ENCODE data around the gene TNNT3.
"Not testable (repeated sequence)": the region's sequence is repeated elsewhere in the genome, so short reads cannot be mapped to it uniquely, and the experiment has no call there.

Gene TNNT3

DNA sequence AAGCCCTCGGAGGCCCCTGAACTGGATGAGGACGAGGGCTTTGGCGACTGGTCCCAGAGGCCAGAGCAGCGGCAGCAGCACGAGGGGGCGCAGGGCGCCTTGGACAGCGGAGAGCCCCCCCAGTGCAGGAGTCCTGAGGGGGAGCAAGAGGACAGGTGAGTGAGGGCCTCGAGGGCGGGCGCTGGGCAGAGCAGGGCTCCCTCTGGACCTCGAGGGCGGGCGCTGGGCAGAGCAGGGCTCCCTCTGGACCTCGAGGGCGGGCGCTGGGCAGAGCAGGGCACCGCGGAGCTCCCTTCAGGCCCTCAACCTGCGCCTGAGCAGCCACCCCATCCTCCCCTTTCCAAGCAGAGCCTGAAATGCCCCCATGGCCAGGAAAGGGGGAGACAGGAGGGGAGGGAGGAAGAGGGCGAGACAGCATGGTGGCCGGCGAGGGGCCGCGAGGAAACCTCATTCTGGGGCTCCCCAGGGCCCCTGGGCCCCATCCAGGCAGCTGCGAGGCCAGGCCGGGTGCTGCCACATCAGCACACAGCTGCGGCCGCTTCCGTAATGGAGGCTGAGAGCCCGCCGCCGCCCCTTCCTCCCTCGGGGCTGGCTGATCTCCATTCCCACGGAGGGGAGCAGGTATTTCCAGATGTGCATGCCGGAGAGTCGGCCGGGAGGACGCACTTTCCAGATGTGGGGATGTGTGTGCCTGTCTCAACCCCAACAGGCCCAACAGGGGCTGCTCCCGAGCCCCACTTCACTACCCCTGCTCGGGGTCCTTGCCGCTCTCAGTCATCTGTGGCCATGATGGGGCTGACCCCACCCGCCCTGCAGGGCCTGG is 37.9 kb upstream of the TNNT3 start:
- no peak for DNase-seq (ENCODE audit: low read depth)

DNA sequence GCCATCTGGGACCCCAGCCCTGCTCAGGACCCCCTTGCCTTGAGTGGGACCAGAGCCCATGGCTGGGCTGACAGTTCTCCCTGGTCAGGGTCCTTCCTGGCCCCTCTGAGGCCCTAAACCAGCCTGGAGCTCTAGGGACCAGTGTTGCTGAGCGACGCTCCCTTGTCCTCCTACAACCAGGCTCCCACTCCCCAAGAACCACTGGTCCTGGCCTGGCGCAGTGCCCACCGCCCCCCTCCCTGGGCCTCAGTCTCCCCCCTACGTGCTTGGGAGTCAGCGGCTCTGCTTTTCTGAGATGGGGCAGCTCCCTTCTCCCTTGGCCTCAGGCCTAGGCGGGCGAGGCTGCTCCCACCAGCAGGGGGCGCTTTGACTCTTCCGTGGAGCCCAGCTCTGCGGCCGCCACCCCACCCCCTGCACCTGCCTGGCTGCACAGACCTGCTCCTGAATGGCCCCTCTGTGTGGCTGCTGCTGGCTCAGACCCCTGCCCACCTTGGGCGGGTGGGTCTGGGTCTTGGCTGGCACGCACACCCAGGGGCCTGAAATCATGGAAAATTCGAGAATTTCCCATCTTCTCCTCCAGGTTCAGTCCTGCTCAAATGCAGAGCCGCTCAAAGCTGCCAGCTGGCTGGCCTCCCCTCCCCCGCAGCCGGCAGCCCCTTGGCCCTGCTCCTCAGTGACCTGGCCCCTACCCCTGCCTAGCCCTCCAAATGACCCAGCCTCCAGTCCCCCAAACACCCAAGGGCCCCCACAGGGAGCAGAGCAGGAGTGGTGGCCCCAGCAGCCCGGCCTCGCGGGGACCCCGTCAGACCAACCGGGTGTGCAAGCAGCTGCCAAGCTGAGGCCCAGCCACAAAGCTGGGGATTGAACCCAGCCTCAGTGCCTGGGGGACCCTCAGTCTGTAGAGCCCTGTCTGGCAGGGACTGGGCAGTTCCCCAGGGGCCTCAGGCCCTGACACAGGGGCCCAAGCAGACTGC is 37.0 kb upstream of the TNNT3 start:
- DNase-seq (ENCODE audit: low read depth), result peak; percentile 72

DNA sequence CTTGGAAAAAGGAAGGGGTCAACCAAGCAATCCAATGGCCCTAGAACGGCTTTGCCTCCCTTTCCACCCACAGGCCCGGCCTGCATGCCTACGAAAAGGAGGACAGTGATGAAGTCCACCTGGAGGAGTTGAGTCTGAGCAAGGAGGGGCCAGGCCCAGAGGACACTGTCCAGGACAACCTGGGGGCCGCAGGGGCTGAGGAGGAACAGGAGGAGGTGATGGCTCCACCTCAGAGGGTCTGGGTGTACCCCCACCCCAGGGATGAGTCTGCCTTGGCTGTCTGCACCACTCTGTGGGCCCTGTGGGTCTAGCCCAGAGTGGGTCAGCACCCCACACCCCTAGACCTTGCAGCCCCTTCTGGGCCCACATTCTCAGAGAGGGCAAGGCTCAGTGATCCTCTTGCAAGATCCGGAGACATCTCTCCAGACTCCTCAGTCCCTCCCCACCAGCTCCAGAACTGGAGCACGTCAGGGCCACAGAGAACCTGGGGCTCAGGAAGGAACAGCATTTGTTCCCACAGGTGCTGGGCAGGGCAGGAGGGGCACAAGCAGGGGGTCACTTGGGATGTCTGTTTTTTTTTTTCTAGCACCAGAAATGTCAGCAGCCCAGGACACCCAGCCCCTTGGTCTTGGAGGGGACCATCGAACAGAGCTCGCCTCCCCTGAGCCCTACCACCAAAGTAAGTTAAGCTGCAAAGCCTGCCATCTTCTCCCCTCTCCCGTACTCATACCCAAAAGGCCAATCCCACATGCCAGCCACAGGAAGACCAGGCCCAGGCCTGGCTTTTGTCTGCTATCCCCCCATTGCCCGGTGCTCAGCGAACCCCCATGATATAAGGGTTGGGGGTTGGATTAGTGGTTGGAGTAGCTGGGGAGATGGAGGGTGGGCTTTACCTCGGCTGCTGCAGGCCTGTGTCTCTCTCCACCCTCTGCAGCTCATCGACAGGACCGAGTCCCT is 35.9 kb upstream of the TNNT3 start:
- no peak for DNase-seq (ENCODE audit: low read depth)

DNA sequence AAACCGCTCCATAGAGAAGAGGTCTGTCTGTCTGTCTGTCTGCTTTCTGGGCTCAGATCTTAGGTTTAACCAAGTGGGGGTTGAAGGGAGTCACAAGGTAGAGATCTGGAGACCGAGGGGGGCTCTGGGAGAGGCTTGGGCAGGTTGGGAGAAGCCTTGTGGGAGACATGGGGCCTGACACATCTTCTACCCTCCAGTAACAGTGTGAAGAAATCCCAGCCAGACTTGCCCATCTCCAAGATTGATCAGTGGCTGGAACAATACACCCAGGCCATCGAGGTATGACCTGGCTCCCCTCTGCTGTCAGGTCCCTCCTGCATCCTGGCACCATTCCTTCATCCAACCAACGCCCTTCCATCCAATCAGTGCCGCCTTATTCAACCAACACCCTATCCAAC is 35.2 kb upstream of the TNNT3 start:
- DNase-seq (ENCODE audit: low read depth), result no peak

- not testable (repeated sequence) for DNase-seq (ENCODE audit: low read depth)
Measured at GRCh38 chr11:1886551-1886950, 33.0 kb upstream of the TNNT3 start.

DNA sequence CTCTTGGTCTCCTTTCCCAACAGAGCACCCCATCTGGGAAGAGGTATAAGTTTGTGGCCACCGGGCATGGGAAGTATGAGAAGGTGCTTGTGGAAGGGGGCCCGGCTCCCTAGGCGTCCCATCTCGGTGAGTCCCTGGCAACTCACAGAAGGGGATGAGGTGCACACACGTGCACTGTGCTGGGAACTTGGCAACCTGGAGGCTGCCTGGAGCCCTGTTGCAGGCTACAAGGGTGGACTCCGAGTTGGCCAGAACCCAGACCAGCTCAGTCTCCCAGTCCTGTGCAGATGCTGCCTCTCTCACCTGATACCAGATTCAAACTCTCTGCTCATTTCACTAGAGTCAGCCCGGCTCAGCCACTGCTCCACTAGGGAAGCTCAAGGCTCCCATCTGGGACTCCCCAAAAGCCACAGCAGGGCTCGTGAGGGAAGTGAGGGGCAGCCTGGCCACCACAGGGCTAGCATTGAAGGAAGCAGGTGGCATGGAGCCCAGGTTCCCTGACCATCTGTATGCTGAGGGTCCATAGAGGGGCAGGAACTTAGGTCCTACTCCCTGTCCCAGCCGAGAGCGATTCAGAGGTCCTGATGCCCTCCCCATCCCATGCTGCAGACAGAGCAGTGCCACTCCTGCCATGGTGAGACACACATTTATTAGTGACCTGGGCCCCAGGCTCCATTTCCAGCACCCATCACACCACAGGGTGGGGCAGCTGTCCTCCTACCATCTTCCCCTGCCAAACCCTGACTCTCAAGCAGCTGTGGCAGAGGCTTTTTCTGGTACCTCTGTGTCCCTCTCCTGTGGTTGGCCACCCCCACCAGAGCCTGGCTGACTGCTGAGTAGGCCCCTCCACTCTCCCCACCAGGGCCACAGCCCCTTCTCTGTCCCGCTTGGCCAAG is 31.8 kb upstream of the TNNT3 start:
- DNase-seq (ENCODE audit: low read depth), result no peak

GRCh38 chr11:1888347-1888753 is 31.2 kb upstream of the TNNT3 start:
- no peak for DNase-seq (ENCODE audit: low read depth)

DNA sequence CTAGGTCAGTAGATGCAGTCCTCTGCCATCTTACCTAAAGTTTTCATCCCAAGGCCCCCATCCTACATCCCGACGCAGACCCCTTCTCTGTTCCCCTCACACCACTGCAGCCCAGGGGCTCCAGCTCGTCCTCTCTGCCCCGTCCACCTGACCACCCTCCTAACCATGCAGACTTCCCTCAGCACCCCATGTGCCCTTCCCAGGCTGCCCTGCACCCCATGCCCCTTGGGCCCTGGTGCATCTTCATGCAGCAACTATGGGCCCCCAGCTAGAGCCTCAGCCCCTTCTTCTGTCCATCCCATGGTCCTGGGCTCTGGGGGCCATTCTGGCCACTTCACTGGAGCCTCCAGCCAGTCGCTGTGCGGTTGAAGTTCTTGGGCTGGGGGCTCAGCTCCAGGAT is 30.7 kb upstream of the TNNT3 start:
- no peak for DNase-seq (ENCODE audit: low read depth)

GRCh38 chr11:1889224-1889930 is 30.1 kb upstream of the TNNT3 start:
- peak; percentile 62 for DNase-seq (ENCODE audit: low read depth)

DNA sequence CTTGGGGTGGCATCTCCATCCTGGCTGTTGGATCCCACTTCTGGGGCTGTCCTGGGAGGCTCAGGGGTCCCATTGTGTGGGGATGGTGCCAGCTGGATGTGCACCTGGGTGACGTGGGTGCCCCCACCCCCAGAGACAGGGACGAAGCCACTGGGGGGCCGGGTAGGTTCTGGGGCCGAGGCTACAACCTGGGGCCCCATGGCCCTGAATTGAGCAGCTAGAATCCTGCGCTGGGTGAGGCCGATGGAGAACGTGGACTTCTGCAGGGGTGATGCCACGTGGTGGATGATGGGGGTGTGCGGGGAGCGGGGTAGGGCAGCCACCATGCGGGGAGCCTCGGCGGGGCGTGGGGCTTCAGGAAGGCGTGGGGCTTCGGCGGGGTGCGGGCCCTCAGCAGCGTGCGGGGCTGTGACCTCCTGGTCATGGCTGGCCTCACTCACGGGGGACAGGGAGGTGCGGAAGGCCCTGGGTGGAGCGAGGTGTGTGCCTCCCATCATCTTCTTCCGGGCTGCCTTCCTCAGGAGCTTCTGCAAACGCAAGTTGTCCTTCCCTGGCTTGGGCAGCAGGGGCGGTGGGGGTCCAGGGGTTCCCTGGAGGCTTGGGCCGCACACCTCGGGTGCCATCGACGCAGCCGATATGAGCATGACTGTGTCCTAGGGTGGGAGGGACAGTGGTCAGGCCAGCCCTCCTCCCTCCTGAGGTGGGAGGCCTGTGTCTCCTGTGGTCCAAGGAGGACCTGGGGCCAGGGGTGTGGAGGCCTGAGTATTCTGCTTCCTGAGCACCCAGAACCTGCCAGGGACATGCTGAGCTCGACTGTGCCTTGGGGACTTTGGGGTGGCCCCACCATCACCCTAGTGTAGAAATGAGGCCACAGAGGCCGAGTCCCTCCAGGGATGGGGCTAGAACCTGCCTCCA is 29.3 kb upstream of the TNNT3 start:
- DNase-seq (ENCODE audit: low read depth), result no peak

DNA sequence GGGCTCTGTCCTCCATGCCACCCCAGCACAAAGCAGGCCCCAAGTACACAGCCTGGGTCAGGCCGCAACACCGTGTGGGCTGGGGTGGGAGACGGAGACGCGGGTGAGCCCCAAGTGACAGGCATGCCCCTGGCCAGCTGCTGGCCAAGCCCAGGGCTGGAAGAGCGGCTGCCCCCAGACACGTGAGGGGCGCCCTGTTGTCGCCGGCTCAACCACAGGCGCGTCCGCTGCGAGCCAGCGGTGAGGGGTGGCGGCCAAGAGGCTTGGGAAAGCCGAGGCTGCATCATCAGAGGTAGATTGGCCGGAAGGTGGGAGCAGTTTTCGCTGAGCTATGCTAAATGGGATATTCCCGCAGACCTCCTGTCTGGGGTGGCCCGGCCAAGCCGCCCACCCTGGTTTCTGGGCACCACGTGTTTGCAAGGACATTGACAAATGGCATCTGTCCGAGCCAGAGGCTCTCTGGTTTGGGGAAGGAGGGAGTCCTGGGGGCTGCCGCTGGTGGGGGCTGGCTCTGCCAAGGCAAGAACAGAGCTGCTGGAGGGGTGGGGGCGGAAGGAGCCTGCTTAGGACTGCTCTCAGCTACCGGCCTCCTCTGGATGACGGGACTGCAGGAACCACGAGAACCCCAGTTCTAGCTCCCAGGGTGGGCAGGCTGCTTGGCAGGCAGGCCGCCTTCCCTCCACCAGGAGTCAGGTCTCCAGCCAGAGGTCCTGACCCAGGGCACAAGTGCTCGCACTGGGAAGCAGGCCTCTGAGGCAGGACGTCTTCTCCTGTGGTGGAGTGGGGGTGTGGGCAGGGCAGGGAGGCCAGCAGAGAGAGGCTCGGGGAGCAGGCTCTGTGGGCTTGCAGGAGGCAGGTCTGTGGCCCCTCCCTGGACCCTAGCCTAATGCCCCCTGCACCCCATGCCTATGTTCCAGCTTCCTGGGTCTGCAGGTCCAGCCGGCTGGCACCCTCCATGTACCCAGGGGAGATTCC is 28.4 kb upstream of the TNNT3 start:
- no peak for DNase-seq (ENCODE audit: low read depth)

- DNase-seq (ENCODE audit: low read depth), result no peak
Measured at GRCh38 chr11:1891831-1892115, 27.7 kb upstream of the TNNT3 start, which contains the start of gene PRR33. TSS of gene PRR33 (minus strand) at chr11:1891895. CDS start at chr11:1890584, 1,311 bp downstream.

DNA sequence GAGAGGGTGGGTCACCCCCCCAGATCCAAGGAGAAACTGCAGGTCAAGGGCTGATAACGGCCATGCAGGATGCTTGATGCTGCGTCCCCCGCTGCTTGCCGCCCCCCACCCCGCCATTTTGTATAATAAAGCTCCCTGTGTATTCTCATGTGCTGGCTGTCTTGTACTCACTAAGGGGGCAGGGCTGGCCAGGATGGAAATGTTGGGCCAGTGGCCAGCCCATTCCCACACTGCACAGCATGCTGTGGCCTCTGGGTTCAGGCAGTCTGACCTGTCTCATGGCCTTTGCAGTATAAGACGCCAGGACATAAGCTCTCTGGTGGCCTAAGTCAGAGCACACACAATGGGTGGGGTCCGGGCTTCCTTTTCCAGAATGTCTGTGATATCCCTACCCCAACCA is 27.4 kb upstream of the TNNT3 start:
- no peak for DNase-seq (ENCODE audit: low read depth)

DNA sequence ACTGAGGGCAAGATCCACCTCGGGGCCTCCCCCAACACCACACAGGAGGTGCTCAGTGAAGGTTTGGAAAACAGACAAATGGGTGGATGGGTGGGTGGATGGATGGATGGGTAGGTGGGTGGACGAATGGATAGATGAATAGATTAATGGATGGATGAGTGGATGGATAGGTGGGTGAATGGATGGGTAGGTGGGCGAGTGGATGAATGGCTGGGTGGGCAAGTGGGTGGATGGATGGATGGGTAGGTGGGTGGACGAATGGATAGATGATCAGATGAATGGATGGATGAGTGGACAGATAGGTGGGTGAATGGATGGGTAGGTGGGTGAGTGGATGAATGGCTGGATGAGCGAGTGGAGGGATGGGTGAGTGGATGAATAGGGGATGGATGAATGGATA is 26.9 kb upstream of the TNNT3 start:
- DNase-seq (ENCODE audit: low read depth), result no peak

- no peak for DNase-seq (ENCODE audit: low read depth)
Measured at GRCh38 chr11:1893581-1894359, 25.7 kb upstream of the TNNT3 start.

- DNase-seq (ENCODE audit: low read depth), result no peak
Measured at GRCh38 chr11:1894759-1895158, 24.7 kb upstream of the TNNT3 start.

DNA sequence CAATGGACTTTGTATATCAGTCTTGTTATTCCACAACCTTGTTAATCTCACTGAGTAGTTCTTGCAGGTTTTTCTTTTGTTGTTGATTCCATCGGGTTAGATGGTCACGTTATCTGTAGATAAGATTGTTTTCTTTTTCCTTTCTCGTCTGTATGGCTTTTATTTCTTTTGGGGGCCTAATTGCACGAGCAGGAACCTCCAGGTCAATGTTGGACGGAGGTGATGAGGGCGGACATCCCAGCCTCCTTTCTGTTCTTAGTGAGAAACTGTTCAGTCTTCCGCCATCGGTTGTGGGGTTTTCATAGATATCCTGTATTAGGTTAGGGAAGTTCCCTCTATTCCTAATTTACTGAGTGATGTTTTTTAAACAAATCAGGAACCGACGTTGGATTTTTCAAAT is 23.0 kb upstream of the TNNT3 start:
- DNase-seq (ENCODE audit: low read depth), result no peak
